ENCODE data around the gene FAM174C. TPM values are rescaled to one million over a fixed set of nuclear protein-coding genes. Genes with fewer than 3 reads are reported as not detected.

Gene FAM174C
- total RNA-seq, 1 experiment from 2014 or later: 59.4 TPM

DNA sequence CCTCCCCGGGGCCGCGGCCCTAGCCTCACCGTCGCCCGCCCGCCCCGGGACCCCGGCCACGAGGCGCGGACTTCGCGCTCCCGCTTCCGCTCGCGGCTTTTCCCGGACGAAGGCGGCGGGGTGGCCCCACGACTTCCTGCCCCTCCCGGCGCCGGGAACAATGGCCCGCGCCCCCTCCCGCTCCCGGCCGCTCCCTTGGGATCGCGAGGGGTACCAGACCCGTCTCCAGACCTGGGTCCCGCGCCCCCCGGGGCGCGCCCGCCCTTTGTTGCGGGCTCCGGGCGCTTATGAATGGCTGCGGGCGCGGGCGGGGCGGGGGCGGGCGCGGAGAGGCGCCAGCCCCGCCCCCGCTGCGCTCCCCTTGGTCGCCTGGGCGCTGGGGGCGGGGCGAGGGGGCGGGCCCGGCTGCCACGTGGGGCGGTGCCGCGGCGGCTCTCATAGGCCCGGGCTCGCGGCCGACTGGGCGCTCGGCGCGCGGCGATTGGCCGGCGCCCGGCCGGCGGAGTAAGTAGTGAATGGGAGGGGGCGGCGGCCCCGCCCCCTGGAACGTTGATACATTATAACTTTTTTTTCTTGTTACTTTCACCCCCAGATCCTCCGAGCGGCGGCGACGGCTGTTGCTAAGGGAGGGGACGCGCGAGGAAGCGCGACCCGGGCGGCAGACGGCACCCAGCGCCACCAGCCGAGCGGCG is 25.9 kb upstream of the FAM174C start (continued):
- TF ChIP-seq NR1H2 (CRISPR knock-in tag; IDR thresholded peaks at IDR 0.05) (no peak), NR2C2 (CRISPR knock-in tag; IDR thresholded peaks at IDR 0.05) (no peak), NFATC4 (CRISPR knock-in tag; IDR thresholded peaks at IDR 0.05) (no peak), MYBL2 (CRISPR knock-in tag; IDR thresholded peaks at IDR 0.05) (no peak), OVOL2 (CRISPR knock-in tag; IDR thresholded peaks at IDR 0.05; ENCODE audit: borderline replicate concordance) (no peak), ZNF671 (CRISPR knock-in tag; IDR thresholded peaks at IDR 0.05) (no peak), TCF7 (CRISPR knock-in tag; IDR thresholded peaks at IDR 0.05; ENCODE audit: low read depth) (no peak), NFYB (CRISPR knock-in tag; conservative IDR thresholded peaks at IDR 0.05; ENCODE audit: low read depth) (peak; percentile 62), TEAD4 (CRISPR knock-in tag; IDR thresholded peaks at IDR 0.05) (no peak), ZNF396 (CRISPR knock-in tag; IDR thresholded peaks at IDR 0.05; ENCODE audit: borderline replicate concordance) (no peak), NFE2L1 (CRISPR knock-in tag; IDR thresholded peaks at IDR 0.05) (no peak), SMAD3 (CRISPR knock-in tag; IDR thresholded peaks at IDR 0.05; ENCODE audit: borderline replicate concordance) (no peak), CREM (CRISPR knock-in tag; IDR thresholded peaks at IDR 0.05) (0 out of 2 replicates have a peak, but pooled peaks have one; percentile 1), RORB (CRISPR knock-in tag; IDR thresholded peaks at IDR 0.05) (no peak), RELA (CRISPR knock-in tag; IDR thresholded peaks at IDR 0.05; ENCODE audit: borderline replicate concordance) (no peak), ZBTB21 (CRISPR knock-in tag; IDR thresholded peaks at IDR 0.05; ENCODE audit: borderline replicate concordance) (no peak), ZNF232 (CRISPR knock-in tag; IDR thresholded peaks at IDR 0.05) (no peak)
- TF ChIP-seq, protein P1, sequence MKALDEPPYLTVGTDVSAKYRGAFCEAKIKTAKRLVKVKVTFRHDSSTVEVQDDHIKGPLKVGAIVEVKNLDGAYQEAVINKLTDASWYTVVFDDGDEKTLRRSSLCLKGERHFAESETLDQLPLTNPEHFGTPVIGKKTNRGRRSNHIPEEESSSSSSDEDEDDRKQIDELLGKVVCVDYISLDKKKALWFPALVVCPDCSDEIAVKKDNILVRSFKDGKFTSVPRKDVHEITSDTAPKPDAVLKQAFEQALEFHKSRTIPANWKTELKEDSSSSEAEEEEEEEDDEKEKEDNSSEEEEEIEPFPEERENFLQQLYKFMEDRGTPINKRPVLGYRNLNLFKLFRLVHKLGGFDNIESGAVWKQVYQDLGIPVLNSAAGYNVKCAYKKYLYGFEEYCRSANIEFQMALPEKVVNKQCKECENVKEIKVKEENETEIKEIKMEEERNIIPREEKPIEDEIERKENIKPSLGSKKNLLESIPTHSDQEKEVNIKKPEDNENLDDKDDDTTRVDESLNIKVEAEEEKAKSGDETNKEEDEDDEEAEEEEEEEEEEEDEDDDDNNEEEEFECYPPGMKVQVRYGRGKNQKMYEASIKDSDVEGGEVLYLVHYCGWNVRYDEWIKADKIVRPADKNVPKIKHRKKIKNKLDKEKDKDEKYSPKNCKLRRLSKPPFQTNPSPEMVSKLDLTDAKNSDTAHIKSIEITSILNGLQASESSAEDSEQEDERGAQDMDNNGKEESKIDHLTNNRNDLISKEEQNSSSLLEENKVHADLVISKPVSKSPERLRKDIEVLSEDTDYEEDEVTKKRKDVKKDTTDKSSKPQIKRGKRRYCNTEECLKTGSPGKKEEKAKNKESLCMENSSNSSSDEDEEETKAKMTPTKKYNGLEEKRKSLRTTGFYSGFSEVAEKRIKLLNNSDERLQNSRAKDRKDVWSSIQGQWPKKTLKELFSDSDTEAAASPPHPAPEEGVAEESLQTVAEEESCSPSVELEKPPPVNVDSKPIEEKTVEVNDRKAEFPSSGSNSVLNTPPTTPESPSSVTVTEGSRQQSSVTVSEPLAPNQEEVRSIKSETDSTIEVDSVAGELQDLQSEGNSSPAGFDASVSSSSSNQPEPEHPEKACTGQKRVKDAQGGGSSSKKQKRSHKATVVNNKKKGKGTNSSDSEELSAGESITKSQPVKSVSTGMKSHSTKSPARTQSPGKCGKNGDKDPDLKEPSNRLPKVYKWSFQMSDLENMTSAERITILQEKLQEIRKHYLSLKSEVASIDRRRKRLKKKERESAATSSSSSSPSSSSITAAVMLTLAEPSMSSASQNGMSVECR (CRISPR knock-in tag; IDR thresholded peaks at IDR 0.05; ENCODE audit: borderline replicate concordance): no peak
- TF ChIP-seq, protein P2, sequence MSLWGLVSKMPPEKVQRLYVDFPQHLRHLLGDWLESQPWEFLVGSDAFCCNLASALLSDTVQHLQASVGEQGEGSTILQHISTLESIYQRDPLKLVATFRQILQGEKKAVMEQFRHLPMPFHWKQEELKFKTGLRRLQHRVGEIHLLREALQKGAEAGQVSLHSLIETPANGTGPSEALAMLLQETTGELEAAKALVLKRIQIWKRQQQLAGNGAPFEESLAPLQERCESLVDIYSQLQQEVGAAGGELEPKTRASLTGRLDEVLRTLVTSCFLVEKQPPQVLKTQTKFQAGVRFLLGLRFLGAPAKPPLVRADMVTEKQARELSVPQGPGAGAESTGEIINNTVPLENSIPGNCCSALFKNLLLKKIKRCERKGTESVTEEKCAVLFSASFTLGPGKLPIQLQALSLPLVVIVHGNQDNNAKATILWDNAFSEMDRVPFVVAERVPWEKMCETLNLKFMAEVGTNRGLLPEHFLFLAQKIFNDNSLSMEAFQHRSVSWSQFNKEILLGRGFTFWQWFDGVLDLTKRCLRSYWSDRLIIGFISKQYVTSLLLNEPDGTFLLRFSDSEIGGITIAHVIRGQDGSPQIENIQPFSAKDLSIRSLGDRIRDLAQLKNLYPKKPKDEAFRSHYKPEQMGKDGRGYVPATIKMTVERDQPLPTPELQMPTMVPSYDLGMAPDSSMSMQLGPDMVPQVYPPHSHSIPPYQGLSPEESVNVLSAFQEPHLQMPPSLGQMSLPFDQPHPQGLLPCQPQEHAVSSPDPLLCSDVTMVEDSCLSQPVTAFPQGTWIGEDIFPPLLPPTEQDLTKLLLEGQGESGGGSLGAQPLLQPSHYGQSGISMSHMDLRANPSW (CRISPR knock-in tag; conservative IDR thresholded peaks at IDR 0.05; ENCODE audit: low read depth): no peak
- TF ChIP-seq, protein P3, sequence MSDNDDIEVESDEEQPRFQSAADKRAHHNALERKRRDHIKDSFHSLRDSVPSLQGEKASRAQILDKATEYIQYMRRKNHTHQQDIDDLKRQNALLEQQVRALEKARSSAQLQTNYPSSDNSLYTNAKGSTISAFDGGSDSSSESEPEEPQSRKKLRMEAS (CRISPR knock-in tag; IDR thresholded peaks at IDR 0.05): peak; percentile 53; the same call in 1 of the 2 replicates
- TF ChIP-seq, protein P4, sequence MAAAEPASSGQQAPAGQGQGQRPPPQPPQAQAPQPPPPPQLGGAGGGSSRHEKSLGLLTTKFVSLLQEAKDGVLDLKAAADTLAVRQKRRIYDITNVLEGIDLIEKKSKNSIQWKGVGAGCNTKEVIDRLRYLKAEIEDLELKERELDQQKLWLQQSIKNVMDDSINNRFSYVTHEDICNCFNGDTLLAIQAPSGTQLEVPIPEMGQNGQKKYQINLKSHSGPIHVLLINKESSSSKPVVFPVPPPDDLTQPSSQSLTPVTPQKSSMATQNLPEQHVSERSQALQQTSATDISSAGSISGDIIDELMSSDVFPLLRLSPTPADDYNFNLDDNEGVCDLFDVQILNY (CRISPR knock-in tag; IDR thresholded peaks at IDR 0.05): 0 out of 2 replicates have a peak, but pooled peaks have one; percentile 25
- TF ChIP-seq, protein P5, sequence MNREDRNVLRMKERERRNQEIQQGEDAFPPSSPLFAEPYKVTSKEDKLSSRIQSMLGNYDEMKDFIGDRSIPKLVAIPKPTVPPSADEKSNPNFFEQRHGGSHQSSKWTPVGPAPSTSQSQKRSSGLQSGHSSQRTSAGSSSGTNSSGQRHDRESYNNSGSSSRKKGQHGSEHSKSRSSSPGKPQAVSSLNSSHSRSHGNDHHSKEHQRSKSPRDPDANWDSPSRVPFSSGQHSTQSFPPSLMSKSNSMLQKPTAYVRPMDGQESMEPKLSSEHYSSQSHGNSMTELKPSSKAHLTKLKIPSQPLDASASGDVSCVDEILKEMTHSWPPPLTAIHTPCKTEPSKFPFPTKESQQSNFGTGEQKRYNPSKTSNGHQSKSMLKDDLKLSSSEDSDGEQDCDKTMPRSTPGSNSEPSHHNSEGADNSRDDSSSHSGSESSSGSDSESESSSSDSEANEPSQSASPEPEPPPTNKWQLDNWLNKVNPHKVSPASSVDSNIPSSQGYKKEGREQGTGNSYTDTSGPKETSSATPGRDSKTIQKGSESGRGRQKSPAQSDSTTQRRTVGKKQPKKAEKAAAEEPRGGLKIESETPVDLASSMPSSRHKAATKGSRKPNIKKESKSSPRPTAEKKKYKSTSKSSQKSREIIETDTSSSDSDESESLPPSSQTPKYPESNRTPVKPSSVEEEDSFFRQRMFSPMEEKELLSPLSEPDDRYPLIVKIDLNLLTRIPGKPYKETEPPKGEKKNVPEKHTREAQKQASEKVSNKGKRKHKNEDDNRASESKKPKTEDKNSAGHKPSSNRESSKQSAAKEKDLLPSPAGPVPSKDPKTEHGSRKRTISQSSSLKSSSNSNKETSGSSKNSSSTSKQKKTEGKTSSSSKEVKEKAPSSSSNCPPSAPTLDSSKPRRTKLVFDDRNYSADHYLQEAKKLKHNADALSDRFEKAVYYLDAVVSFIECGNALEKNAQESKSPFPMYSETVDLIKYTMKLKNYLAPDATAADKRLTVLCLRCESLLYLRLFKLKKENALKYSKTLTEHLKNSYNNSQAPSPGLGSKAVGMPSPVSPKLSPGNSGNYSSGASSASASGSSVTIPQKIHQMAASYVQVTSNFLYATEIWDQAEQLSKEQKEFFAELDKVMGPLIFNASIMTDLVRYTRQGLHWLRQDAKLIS (CRISPR knock-in tag; IDR thresholded peaks at IDR 0.05; ENCODE audit: borderline replicate concordance): no peak
- TF ChIP-seq, protein P6, sequence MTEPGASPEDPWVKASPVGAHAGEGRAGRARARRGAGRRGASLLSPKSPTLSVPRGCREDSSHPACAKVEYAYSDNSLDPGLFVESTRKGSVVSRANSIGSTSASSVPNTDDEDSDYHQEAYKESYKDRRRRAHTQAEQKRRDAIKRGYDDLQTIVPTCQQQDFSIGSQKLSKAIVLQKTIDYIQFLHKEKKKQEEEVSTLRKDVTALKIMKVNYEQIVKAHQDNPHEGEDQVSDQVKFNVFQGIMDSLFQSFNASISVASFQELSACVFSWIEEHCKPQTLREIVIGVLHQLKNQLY (CRISPR knock-in tag; IDR thresholded peaks at IDR 0.05): no peak
- TF ChIP-seq, protein P7, sequence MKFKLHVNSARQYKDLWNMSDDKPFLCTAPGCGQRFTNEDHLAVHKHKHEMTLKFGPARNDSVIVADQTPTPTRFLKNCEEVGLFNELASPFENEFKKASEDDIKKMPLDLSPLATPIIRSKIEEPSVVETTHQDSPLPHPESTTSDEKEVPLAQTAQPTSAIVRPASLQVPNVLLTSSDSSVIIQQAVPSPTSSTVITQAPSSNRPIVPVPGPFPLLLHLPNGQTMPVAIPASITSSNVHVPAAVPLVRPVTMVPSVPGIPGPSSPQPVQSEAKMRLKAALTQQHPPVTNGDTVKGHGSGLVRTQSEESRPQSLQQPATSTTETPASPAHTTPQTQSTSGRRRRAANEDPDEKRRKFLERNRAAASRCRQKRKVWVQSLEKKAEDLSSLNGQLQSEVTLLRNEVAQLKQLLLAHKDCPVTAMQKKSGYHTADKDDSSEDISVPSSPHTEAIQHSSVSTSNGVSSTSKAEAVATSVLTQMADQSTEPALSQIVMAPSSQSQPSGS (CRISPR knock-in tag; IDR thresholded peaks at IDR 0.05; ENCODE audit: borderline replicate concordance, low read depth): no peak
- TF ChIP-seq, protein P8, sequence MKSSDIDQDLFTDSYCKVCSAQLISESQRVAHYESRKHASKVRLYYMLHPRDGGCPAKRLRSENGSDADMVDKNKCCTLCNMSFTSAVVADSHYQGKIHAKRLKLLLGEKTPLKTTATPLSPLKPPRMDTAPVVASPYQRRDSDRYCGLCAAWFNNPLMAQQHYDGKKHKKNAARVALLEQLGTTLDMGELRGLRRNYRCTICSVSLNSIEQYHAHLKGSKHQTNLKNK (CRISPR knock-in tag; IDR thresholded peaks at IDR 0.05): no peak; the same call in 1 of the 2 replicates

Measured in WTC11 (cell line).